ENCODE measurements around the gene LIFR. TPM values are rescaled to one million over a fixed set of nuclear protein-coding genes. Genes with fewer than 3 reads are reported as not detected.

The LIFR gene
- total RNA-seq, 1 experiment from 2014 or later = 10.6 TPM

DNA sequence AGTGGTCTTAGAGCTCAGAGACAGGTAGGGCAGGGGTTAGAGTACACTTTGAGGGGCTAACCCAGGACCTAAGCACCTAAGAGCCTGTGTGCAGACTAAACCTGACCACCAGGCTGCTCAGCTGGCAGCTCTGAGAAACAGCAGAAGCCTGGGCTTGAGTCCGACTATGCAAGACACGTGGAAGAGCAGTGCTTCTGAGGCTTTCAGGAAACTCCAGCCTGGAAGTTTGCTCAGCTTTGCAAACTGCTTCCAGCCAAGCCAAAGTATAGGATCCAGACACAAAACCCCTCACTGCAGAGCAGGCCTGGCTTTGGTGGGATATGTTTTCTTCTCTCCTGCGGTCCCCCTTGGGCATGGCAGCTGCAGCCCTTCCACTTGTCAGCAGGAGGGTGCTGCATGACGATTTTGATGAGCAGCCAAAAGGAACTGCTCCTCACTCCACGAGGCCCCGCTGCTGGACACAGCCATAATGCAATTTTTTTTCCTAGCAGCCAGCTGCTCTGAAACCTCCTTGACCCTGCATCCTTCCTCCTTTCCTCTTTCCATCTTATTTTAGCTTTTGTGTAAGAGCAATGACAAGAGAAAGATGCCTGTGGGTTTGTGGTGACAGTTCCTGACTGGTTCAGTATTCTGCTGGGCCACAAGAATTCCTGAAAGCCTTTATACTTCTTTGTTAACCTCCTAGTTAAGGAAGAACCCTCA is 123.1 kb downstream of the LIFR start:
- H3K4me1 ChIP-seq (ENCODE audit: control insufficient read depth in 1 of 2, insufficient read depth in 2 of 2, low read length in 2 of 2) = peaks cover 0 to 6% of the 10 kb centered on the region in 2 experiments; a peak in 1 of 4 replicates
- no peaks in the 10 kb centered on the region for H4K20me1 ChIP-seq (ENCODE audit: insufficient read depth)
- H3K4me2 ChIP-seq (ENCODE audit: low read length) = no peak overlapping the region
- H3K79me2 ChIP-seq (ENCODE audit: insufficient read depth, low read length) = no peaks in the 10 kb centered on the region
- H3K4me3 ChIP-seq (replicated peaks in 1 of 2; ENCODE audit: low read depth in 1 of 2, low read length in 2 of 2) = no peak overlapping the region
- no peak for ATAC-seq
- no peaks in the 10 kb centered on the region for H3K27me3 ChIP-seq (ENCODE audit: insufficient read depth, low read length)
- RAD21 ChIA-PET (ENCODE audit: low non-redundant PET in 1 of 2, low total read pairs in 2 of 2, uncharacterized antibody in 2 of 2, unreplicated experiment in 2 of 2) = interaction anchor here in 1 of 2 experiments (1.3 kb wide), 1 partner anchor 8 kb away, joined by 3 read pairs; no protein-coding TSS in a partner anchor
- no peak overlapping the region for H3K27ac ChIP-seq (ENCODE audit: low read depth, low read length)
- no peaks in the 10 kb centered on the region for H3K36me3 ChIP-seq (ENCODE audit: control insufficient read depth in 1 of 2, insufficient read depth in 2 of 2, low read length in 2 of 2)
- intact Hi-C loops (cut with micrococcal nuclease) = no loop called here
- no peak for TF ChIP-seq EZH2 (IDR thresholded peaks at IDR 0.05)
- no peak for TF ChIP-seq ZNF274 (IDR thresholded peaks at IDR 0.05; ENCODE audit: low read depth, low read length)
- TF ChIP-seq ELF1 (IDR thresholded peaks at IDR 0.05; ENCODE audit: borderline replicate concordance, low read depth) = no peak
- TF ChIP-seq SIN3A (IDR thresholded peaks at IDR 0.05; ENCODE audit: low read depth) = no peak
- no peak for TF ChIP-seq EZH2phosphoT487 (IDR thresholded peaks at IDR 0.05; ENCODE audit: borderline replicate concordance)
- TF ChIP-seq CEBPB (IDR thresholded peaks at IDR 0.05; ENCODE audit: low read depth) = no peak
- no peak for TF ChIP-seq POLR2A (IDR thresholded peaks at IDR 0.05; ENCODE audit: borderline replicate concordance, extremely low read depth, insufficient read depth, insufficient read length)
- TF ChIP-seq, protein P1, sequence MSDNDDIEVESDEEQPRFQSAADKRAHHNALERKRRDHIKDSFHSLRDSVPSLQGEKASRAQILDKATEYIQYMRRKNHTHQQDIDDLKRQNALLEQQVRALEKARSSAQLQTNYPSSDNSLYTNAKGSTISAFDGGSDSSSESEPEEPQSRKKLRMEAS (IDR thresholded peaks at IDR 0.05) = no peak
- no peak for TF ChIP-seq YY1 (IDR thresholded peaks at IDR 0.05; ENCODE audit: extremely low read depth, insufficient replicate concordance, low read depth, low read length)
- no peak for TF ChIP-seq FOSL1 (IDR thresholded peaks at IDR 0.05; ENCODE audit: low read depth)
- TF ChIP-seq POLR2AphosphoS5 (IDR thresholded peaks at IDR 0.05; ENCODE audit: low read depth, low read length) = no peak
- TF ChIP-seq JUND (IDR thresholded peaks at IDR 0.05) = no peak
- TF ChIP-seq SRF (IDR thresholded peaks at IDR 0.05; ENCODE audit: low read depth) = no peak
- no peak for TF ChIP-seq SP1 (IDR thresholded peaks at IDR 0.05; ENCODE audit: low read depth)
- TF ChIP-seq CBX3 (IDR thresholded peaks at IDR 0.05; ENCODE audit: low read depth) = no peak
- no TSS peak for BruUV-seq (replicated peaks)
- POLR2A ChIA-PET = no interaction called here
- CTCF ChIA-PET = interaction anchor here (1.6 to 3.5 kb wide), 2 partner anchors 9 to 13 kb away, joined by 3 to 17 read pairs; no protein-coding TSS in a partner anchor
- no peak for DNase-seq (ENCODE audit: low read depth, low spot score)
- no peaks in the 10 kb centered on the region for H3K9me2 ChIP-seq (ENCODE audit: insufficient read depth)
- no peak overlapping the region for H3K9ac ChIP-seq (ENCODE audit: low read length)
- H3K9me3 ChIP-seq (ENCODE audit: control insufficient read depth in 1 of 2, insufficient read depth in 1 of 2, low read depth in 1 of 2, low read length in 2 of 2) = no peaks in the 10 kb centered on the region
- no peak overlapping the region for H2AFZ ChIP-seq (ENCODE audit: low read depth, low read length, poor library complexity, severe bottlenecking)

Measured in HCT116 (cell line).